Chondrocyte (in vitro differentiated cells): Measurements from ENCODE around the gene RBSN. TPM values are rescaled to one million over a fixed set of nuclear protein-coding genes. Genes with fewer than 3 reads are reported as not detected.
A peak's percentile ranks its signal among the peaks of the same experiment; 100 is the strongest.

ENCODE experiments used
- DNase-seq: peaks from one replicate; pipeline ENCODE4 v3.0.0; 2021; ENCODE audit warnings: mixed read lengths, low spot score
- H3K27ac Mint-ChIP-seq: one replicate; pipeline ENCODE4 v1.8.0; 2021; ENCODE audit warnings: mild to moderate bottlenecking, moderate library complexity, mixed read lengths; ENCODE audit not compliant: unreplicated experiment
- H3K27me3 Mint-ChIP-seq: 2 replicates; pipeline ENCODE4 v1.8.0; 2021; ENCODE audit warnings: low read depth, mixed read lengths
- H3K36me3 Mint-ChIP-seq: 2 replicates; pipeline ENCODE4 v1.8.0; 2021; ENCODE audit warnings: low read depth, mixed read lengths
- H3K4me1 Mint-ChIP-seq: 2 replicates; pipeline ENCODE4 v1.8.0; 2021; ENCODE audit warnings: low read depth, mild to moderate bottlenecking, mixed read lengths
- H3K4me3 Mint-ChIP-seq: one replicate; pipeline ENCODE4 v1.8.0; 2021; ENCODE audit warnings: mild to moderate bottlenecking, moderate library complexity, mixed read lengths; ENCODE audit not compliant: unreplicated experiment
- H3K9me3 Mint-ChIP-seq: 2 replicates; pipeline ENCODE4 v1.8.0; 2021; ENCODE audit warnings: low read depth, mixed read lengths
- total RNA-seq: library from RNA; stranded (reverse); gene quantifications from 3 replicates; pipeline ENCODE4 v1.2.1, GENCODE V29; 2021
- TF ChIP-seq, protein P1 (sequence below): fragments of 200-600 bp; sonication (generic); IDR thresholded peaks from 2 replicates; pipeline ENCODE4 v1.5.0; 2021; ENCODE audit warnings: antibody characterized with exemption, mild to moderate bottlenecking, moderate library complexity

RBSN gene
- total RNA-seq, 1 donor from 2014 or later = 24.1 TPM

DNA sequence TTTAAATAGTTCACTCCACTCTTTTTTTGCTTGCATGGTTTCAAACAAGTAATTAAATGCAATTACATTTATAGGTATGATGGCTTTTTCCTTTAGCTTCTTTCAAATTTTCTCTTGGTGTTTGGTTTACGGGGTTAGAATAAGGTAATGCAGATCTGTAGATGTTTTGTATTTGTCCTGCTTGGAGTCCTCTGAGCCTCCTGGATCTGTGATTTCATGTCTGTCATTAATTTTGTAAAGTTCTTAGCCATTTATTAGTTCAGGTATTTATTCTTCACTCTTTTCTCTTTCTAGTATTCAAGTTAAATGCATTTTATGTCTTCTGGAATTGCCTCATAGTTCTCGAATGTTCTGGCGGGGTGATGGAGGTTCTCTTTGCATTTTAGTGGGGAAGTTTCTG, 32.5 kb downstream of the RBSN start:
- peaks cover 7% of the 10 kb centered on the region for H3K36me3 Mint-ChIP-seq
- TF ChIP-seq, protein P1, sequence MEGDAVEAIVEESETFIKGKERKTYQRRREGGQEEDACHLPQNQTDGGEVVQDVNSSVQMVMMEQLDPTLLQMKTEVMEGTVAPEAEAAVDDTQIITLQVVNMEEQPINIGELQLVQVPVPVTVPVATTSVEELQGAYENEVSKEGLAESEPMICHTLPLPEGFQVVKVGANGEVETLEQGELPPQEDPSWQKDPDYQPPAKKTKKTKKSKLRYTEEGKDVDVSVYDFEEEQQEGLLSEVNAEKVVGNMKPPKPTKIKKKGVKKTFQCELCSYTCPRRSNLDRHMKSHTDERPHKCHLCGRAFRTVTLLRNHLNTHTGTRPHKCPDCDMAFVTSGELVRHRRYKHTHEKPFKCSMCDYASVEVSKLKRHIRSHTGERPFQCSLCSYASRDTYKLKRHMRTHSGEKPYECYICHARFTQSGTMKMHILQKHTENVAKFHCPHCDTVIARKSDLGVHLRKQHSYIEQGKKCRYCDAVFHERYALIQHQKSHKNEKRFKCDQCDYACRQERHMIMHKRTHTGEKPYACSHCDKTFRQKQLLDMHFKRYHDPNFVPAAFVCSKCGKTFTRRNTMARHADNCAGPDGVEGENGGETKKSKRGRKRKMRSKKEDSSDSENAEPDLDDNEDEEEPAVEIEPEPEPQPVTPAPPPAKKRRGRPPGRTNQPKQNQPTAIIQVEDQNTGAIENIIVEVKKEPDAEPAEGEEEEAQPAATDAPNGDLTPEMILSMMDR = no peak
- DNase-seq = no peak
- H3K9me3 Mint-ChIP-seq = no peaks in the 10 kb centered on the region
- H3K27me3 Mint-ChIP-seq = no peaks in the 10 kb centered on the region
- H3K4me1 Mint-ChIP-seq = peaks cover 22% of the 10 kb centered on the region
- no peak overlapping the region for H3K27ac Mint-ChIP-seq
- no peak overlapping the region for H3K4me3 Mint-ChIP-seq

DNA sequence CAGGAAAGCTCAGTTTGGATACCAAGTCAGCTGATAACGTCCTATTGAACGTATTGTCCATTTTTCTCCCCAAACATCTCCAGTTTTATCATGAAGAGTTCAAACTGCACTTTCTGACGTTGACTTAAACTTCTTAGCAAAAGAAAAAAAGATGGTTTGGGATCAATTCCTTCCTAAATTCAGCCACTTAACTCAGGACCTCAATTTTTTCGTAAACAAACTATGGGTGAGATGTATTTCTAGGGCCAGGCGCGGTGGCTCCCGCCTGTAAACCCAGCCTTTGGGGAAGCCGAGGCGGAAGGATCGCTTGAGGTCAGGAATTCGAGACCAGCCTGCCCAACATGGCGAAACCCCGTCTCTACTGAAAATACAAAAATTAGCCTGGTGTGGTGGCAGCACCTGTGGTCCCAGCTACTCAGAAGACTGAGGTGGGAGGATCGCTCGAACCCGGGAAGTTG, 33.4 kb downstream of the RBSN start:
- peaks cover 22% of the 10 kb centered on the region for H3K4me1 Mint-ChIP-seq

DNA sequence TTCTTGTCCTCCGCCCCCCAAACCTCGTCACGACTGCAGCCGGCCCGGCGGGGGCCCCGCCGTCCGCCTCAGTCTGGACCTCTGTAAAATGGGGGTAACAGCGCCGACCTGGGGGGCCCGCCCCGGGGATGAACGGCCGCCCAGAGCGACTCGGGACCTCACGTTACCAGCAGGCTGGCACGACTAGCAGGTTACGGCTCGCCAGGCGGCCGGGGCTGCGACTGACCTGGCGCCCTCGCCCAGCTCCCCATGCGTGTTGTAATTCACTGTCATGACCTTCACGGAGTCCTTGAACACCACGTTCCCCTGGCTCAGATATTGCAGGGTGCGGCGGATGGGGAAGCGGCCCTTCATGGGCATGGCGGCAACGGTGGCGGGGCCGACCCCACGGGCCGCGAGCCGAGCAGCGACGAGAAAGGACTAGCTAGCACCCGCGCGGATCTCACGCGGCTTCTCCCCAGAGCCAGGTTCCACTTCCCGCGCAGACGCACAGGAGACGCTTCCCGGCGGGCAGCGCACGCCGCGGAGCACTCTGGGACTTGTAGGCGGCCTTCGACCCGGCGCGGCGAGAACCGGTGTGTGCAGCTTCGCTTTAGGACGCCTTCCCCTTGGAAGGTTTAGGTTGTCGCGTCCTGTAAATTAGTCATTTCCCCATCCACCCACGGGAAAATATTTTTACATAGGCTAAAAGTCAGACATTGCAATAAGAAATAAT, 34.0 kb downstream of the RBSN start, which contains the start of gene MRPS25:
Gene MRPS25, minus strand, starts transcription at position 481 of the 715 bp plus-strand sequence. Its CDS starts 121 bp downstream, at position 360.
- H3K4me3 Mint-ChIP-seq = peak within 1 kb of the TSS; percentile 97
- H3K9me3 Mint-ChIP-seq = no peaks in the 10 kb centered on the region
- H3K36me3 Mint-ChIP-seq = peaks cover 2% of the 10 kb centered on the region
- no peaks in the 10 kb centered on the region for H3K27me3 Mint-ChIP-seq
- TF ChIP-seq, protein P1 = no peak
- peak; percentile 97 for DNase-seq
- peaks cover 22% of the 10 kb centered on the region for H3K4me1 Mint-ChIP-seq
- peak within 1 kb of the TSS; percentile 98 for H3K27ac Mint-ChIP-seq

More for the DNA sequence above, 33.4 kb downstream of the RBSN start:
- H3K4me3 Mint-ChIP-seq = peak overlapping the region; percentile 97
- H3K27me3 Mint-ChIP-seq = no peaks in the 10 kb centered on the region
- H3K27ac Mint-ChIP-seq = peak overlapping the region; percentile 98
- TF ChIP-seq, protein P1 = no peak
- H3K36me3 Mint-ChIP-seq = peaks cover 7% of the 10 kb centered on the region
- no peak for DNase-seq
- no peaks in the 10 kb centered on the region for H3K9me3 Mint-ChIP-seq

DNA sequence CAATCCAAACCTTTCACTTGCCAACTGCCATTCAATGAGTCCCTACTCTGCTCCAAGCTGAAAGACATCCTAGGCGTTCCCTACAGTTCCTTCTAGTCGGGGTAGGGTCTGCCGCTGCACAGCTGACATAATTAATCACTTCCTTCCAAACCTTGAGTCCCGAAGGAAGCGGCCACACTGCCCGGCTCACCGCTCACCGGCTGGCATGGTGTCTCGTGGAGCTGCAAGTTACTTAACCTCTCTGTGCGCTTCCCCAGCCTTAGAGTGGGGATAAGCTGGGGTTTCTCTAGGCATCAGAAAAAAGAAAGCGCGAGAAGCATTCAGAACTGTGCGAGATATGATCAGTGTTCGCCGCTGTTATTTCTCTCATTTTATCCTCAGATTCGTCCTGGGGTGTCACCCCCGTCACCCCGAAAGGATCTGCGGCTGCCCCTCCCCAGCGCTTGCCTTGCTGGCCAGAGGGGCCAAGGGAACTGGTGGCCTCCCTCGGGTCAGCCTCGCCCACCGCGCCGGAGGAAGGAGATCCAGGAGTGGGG, 34.6 kb downstream of the RBSN start:
- TF ChIP-seq, protein P1 = no peak
- Mint-ChIP-seq H3K27me3 (no peaks in the 10 kb centered on the region), H3K9me3 (no peaks in the 10 kb centered on the region), H3K4me1 (peaks cover 22% of the 10 kb centered on the region), H3K36me3 (peaks cover 2% of the 10 kb centered on the region), H3K27ac (peak overlapping the region; percentile 98), H3K4me3 (peak overlapping the region; percentile 97)
- no peak for DNase-seq

DNA sequence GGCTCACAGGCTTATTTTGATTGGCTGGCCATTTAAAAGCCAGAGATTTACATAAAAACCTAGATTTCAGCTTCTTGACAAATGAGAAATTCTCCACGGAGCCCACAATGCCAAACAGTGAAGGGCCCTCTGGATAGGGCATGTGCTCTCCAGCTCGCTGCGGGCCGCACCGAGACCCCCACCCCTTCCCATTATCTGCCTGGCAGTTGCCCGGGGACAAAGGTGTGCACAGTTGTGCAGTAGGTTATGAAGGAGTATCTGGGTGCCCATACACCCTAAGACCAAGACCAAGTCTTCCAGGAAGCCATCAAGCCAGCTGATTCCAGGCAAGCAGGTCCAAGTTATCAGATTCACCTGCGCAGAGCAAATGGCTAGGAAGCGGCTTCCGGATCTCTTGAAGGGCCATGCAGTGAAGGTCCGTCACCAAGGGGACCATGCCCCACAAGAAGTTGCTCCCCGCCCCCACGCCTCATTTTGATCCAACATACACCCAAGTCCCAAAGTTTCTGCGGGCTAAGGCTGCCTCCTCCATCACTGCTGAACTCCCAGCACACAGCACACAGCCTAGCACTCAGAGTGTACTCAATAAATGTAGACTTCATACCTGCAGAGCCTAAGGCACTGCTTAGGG, 35.2 kb downstream of the RBSN start:
- Mint-ChIP-seq H3K4me1 (peaks cover 22% of the 10 kb centered on the region), H3K9me3 (no peaks in the 10 kb centered on the region), H3K27me3 (no peaks in the 10 kb centered on the region), H3K27ac (peak overlapping the region; percentile 98), H3K36me3 (peaks cover 2% of the 10 kb centered on the region), H3K4me3 (peak overlapping the region; percentile 97)
- TF ChIP-seq, protein P1 = no peak
- no peak for DNase-seq
